Trophoblast cell (in vitro differentiated cells and primary cell): ENCODE results near the gene OBP2A.

Experiments used
- DNase-seq, 2 donors: peaks; one replicate each; pipeline ENCODE4 v3.0.0-alpha.2; 2016
- H2AFZ ChIP-seq: 2 replicates; pipeline ENCODE4 v1.6.1; 2013; ENCODE audit warnings: low read length, moderate library complexity, mild to moderate bottlenecking; ENCODE audit not compliant: insufficient read depth, poor library complexity
- H2AK5ac ChIP-seq: 2 replicates; pipeline ENCODE4 v1.6.1; 2013; ENCODE audit warnings: mild to moderate bottlenecking, low read length
- H2BK120ac ChIP-seq: 2 replicates; pipeline ENCODE4 v1.6.1; 2013; ENCODE audit warnings: low read length, mild to moderate bottlenecking, moderate library complexity; ENCODE audit not compliant: insufficient read depth, poor library complexity
- H2BK12ac ChIP-seq: 2 replicates; pipeline ENCODE4 v1.6.1; 2013; ENCODE audit warnings: mild to moderate bottlenecking, low read length, moderate library complexity
- H2BK5ac ChIP-seq: 2 replicates; pipeline ENCODE4 v1.6.1; 2013; ENCODE audit warnings: low read length, low read depth, moderate library complexity, mild to moderate bottlenecking; ENCODE audit not compliant: poor library complexity
- H3K14ac ChIP-seq: 2 replicates; pipeline ENCODE4 v1.6.1; 2013; ENCODE audit warnings: mild to moderate bottlenecking, low read length
- H3K18ac ChIP-seq: 2 replicates; pipeline ENCODE4 v1.6.1; 2013; ENCODE audit warnings: mild to moderate bottlenecking, low read length
- H3K23ac ChIP-seq: 2 replicates; pipeline ENCODE4 v1.6.1; 2013; ENCODE audit warnings: low read length
- H3K27ac ChIP-seq: 2 replicates; pipeline ENCODE4 v1.5.1; 2013; ENCODE audit warnings: low read depth, mild to moderate bottlenecking, inconsistent platforms, low read length, moderate library complexity
- H3K27me3 ChIP-seq: 2 replicates; pipeline ENCODE4 v1.6.1; 2013; ENCODE audit warnings: inconsistent platforms, mild to moderate bottlenecking, low read length, moderate library complexity; ENCODE audit not compliant: insufficient read depth
- H3K36me3 ChIP-seq, 2 experiments: 1 replicate in 1 of 2; 2 replicates in 1 of 2; pipeline ENCODE4 v1.6.1; 2013; ENCODE audit warnings: low read length in 2 of 2, mild to moderate bottlenecking in 2 of 2, moderate library complexity in 1 of 2; ENCODE audit not compliant: insufficient read depth in 2 of 2, control insufficient read depth in 1 of 2
- H3K4ac ChIP-seq: 2 replicates; pipeline ENCODE4 v1.6.1; 2013; ENCODE audit warnings: low read depth, mild to moderate bottlenecking, low read length, moderate library complexity
- H3K4me1 ChIP-seq, 2 experiments: 1 replicate in 1 of 2; 2 replicates in 1 of 2; pipeline ENCODE4 v1.6.1; 2013; ENCODE audit warnings: low read length in 2 of 2, mild to moderate bottlenecking in 2 of 2, moderate library complexity in 1 of 2; ENCODE audit not compliant: insufficient read depth in 2 of 2, control insufficient read depth in 1 of 2
- H3K4me2 ChIP-seq: 2 replicates; pipeline ENCODE4 v1.6.1; 2013; ENCODE audit warnings: inconsistent platforms, mild to moderate bottlenecking, low read length, moderate library complexity
- H3K4me3 ChIP-seq: 2 replicates; pipeline ENCODE4 v1.5.1; 2013; ENCODE audit warnings: mild to moderate bottlenecking, low read depth, low read length, inconsistent platforms
- H3K79me1 ChIP-seq: one replicate; pipeline ENCODE4 v1.6.1; 2013; ENCODE audit warnings: low read length
- H3K79me2 ChIP-seq: 2 replicates; pipeline ENCODE4 v1.6.1; 2013; ENCODE audit warnings: low read length, mild to moderate bottlenecking; ENCODE audit not compliant: control insufficient read depth, insufficient read depth, poor library complexity
- H3K9ac ChIP-seq: 2 replicates; pipeline ENCODE4 v1.6.1; 2013; ENCODE audit warnings: mild to moderate bottlenecking, low read length
- H3K9me3 ChIP-seq: 2 replicates; pipeline ENCODE4 v1.6.1; 2013; ENCODE audit warnings: low read depth, mild to moderate bottlenecking, control low read depth, inconsistent platforms, low read length; ENCODE audit not compliant: insufficient read depth
- H4K12ac ChIP-seq: 2 replicates; pipeline ENCODE4 v1.6.1; 2013; ENCODE audit warnings: low read depth, mild to moderate bottlenecking, low read length, moderate library complexity
- H4K8ac ChIP-seq: 2 replicates; pipeline ENCODE4 v1.6.1; 2013; ENCODE audit warnings: low read depth, mild to moderate bottlenecking, low read length, moderate library complexity
- H4K91ac ChIP-seq: one replicate; pipeline ENCODE4 v1.6.1; 2013; ENCODE audit warnings: low read depth, mild to moderate bottlenecking, low read length, moderate library complexity
- WGBS: extraction: QIAGEN DNeasy Blood & Tissue Kit; methylation state at CpG from one replicate; pipeline ENCODE4 v1.1.7; 2013; ENCODE audit warnings: missing lambda C conversion rate; ENCODE audit not compliant: insufficient read length, insufficient coverage; ENCODE audit errors: extremely low coverage; 5-methylcytosine and 5-hydroxymethylcytosine counted together

OBP2A gene

DNA sequence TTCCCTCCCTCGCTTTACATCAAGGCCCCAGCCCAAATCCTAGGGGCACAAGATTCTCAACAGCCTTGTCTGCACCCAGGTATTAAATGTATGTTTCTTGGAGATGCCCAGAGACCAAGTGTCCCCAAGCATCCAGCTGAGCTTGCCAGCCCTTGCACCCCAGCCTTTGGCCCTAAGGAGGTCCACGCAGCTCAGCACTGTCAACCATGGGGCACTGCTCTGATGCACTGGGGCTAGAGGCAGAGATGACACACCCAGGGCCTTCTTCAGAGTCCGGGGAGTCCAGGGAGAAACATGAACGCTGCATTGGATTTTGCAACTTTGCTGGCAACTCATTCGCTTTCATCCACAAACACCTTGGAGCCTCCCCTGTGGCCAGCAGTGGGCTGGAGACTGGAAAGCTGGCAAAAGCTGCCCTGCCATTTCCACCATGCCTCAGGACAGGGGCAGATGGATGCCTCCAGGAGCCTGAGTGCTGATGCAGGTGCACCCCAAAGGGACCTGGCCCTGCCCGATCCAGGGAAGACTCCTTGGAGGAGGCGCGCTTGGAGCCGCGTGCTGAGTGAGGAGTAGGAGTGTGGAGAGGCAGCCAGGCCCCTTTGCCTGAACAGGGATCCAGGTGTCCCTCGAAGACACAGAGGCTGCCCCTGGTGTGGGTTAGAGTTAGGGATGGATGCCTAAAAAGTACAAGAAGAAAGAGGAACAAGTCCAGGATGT is 34.9 kb downstream of the OBP2A start:
- no CpG with 5 or more reads among the region's 11 CpGs for WGBS
- DNase-seq: no peak
- no peaks in the 10 kb centered on the region for H3K79me1 ChIP-seq
- no peak overlapping the region for H3K9ac ChIP-seq
- H3K18ac ChIP-seq: no peak overlapping the region
- no peak overlapping the region for H4K12ac ChIP-seq
- H3K4me3 ChIP-seq: no peak overlapping the region
- H4K8ac ChIP-seq: no peak overlapping the region
- H2AK5ac ChIP-seq: no peak overlapping the region
- H3K9me3 ChIP-seq: peaks cover 13% of the 10 kb centered on the region
- no peak overlapping the region for H3K4ac ChIP-seq
- no peaks in the 10 kb centered on the region for H3K36me3 ChIP-seq
- no peak overlapping the region for H3K27ac ChIP-seq
- no peak overlapping the region for H3K14ac ChIP-seq
- no peak overlapping the region for H3K23ac ChIP-seq
- H3K79me2 ChIP-seq: no peaks in the 10 kb centered on the region
- H2AFZ ChIP-seq: no peak overlapping the region
- no peaks in the 10 kb centered on the region for H3K27me3 ChIP-seq
- no peak overlapping the region for H2BK120ac ChIP-seq
- no peak overlapping the region for H3K4me2 ChIP-seq
- no peak overlapping the region for H2BK12ac ChIP-seq
- no peak overlapping the region for H2BK5ac ChIP-seq
- H3K4me1 ChIP-seq: no peaks in the 10 kb centered on the region
- no peak overlapping the region for H4K91ac ChIP-seq

DNA sequence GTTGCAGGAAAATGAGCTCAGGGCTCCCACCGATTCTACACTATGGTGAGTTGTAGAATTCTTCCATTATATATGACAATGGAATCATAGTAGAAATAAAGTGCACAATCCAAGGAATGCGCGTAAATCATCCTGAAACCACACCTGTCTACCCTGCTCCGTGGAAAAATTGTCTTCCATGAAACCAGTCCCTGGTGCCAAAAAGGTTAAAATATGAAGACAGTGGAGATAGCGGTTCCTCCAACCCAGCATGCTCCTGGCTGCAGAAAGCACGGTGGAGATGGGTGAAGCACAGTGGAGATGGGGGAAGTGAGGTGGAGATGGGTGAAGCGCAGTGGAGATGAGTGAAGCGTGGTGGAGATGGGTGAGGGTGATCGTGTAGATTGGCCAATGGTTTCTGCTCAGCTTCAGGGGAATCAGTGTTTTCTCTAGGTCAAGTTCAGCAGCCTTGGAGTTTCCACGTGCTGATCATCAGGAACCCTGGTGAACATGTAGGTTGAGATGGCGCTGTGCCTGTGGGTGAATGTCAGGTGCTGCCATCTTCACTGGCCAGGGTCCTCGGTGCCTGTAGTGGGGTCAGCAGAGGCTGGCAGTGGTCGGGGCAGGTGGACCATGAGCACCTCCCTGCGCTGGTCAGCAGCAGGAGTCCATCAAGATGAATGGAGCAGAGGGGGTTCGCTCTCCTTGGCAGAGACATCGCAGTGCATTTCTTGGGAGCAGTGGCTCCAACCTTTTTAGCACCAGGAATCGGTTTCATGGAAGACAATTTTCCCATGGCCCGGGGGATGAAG is 35.9 kb downstream of the OBP2A start:
- Histone ChIP-seq H2AK5ac (no peak overlapping the region), H4K91ac (no peak overlapping the region), H4K8ac (no peak overlapping the region), H3K36me3 (no peaks in the 10 kb centered on the region), H3K4ac (no peak overlapping the region), H3K79me1 (no peaks in the 10 kb centered on the region), H3K79me2 (no peaks in the 10 kb centered on the region), H3K4me3 (peak overlapping the region; percentile 49), H2BK5ac (no peak overlapping the region), H3K9me3 (peaks cover 12% of the 10 kb centered on the region), H2BK12ac (no peak overlapping the region), H4K12ac (no peak overlapping the region), H3K4me2 (no peak overlapping the region), H2BK120ac (no peak overlapping the region), H2AFZ (no peak overlapping the region), H3K23ac (peak overlapping the region; percentile 27), H3K9ac (no peak overlapping the region), H3K27ac (no peak overlapping the region), H3K27me3 (no peaks in the 10 kb centered on the region), H3K18ac (no peak overlapping the region), H3K14ac (no peak overlapping the region), H3K4me1 (peaks cover 0 to under 1% of the 10 kb centered on the region in 2 experiments)
- DNase-seq: no peak
- 100% methylated on average over 3 of the region's 18 CpGs for WGBS

DNA sequence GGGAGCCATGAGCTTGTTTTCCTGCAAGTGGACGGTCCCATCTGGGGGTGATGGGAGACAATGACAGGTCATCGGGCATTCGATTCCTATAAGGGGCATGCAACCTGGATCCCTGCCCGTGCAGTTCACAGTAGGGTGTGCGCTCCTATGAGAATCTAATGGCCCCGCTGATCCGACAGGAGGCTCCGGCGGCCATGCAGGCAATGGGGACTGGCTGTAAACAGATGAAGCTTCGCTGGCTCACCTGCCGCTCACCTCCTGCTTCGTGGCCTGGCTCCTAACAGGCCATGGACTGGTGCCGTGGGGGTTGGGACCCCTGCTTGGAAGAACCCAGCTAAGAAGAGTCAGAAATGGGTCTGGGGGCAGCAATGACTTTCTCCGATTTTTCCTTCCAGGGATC is 36.6 kb downstream of the OBP2A start:
- no peaks in the 10 kb centered on the region for H3K27me3 ChIP-seq
- H3K9me3 ChIP-seq: peaks cover 12% of the 10 kb centered on the region
- peaks cover 0 to 2% of the 10 kb centered on the region in 2 experiments for H3K4me1 ChIP-seq
- H3K4me3 ChIP-seq: no peak overlapping the region
- H3K14ac ChIP-seq: no peak overlapping the region
- H2AFZ ChIP-seq: no peak overlapping the region
- no peak overlapping the region for H3K9ac ChIP-seq
- no peak overlapping the region for H4K12ac ChIP-seq
- H3K4ac ChIP-seq: no peak overlapping the region
- no peak overlapping the region for H2BK5ac ChIP-seq
- no peak overlapping the region for H3K27ac ChIP-seq
- no peaks in the 10 kb centered on the region for H3K36me3 ChIP-seq
- H3K79me2 ChIP-seq: no peaks in the 10 kb centered on the region
- H4K91ac ChIP-seq: no peak overlapping the region
- no peak for DNase-seq
- H3K23ac ChIP-seq: no peak overlapping the region
- H3K18ac ChIP-seq: no peak overlapping the region
- H2BK120ac ChIP-seq: no peak overlapping the region
- H4K8ac ChIP-seq: no peak overlapping the region
- H2BK12ac ChIP-seq: no peak overlapping the region
- no peaks in the 10 kb centered on the region for H3K79me1 ChIP-seq
- no peak overlapping the region for H3K4me2 ChIP-seq
- no CpG with 5 or more reads among the region's 14 CpGs for WGBS
- H2AK5ac ChIP-seq: no peak overlapping the region

DNA sequence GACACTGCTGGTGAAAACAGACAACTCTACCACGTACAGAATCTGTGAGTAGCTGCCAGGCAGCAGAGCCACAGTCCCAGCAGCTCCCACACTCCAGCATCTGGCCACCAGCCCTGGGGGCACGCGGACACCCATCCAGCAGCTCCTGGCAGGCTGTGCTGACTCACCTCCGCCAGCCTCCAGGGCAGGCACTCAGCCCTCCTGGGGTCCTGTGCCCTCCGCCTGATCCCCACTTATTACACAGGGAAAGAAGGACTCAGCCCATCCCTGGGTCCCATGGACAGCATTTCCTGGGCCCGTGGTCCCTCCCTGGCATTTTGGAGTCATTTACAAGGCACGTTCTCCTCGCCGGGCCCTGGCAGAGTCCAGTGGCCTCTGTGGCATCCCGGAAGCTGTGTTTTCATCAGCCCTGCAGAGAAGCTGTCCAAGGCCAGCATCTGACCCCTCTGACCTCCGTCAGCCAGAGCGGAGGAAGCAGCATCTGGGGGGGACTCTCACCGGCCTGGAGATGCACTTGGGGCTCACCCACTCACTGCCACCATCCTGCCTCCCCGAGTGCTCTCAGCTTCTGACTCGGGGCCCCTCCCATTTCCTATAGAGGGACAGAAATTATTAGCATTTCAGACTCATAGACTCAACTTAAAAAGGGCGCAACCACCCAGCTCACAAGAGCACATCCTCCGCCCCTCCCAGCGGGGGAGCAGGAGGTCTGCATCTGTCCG is 37.2 kb downstream of the OBP2A start:
- Histone ChIP-seq H3K79me2 (no peaks in the 10 kb centered on the region), H3K14ac (no peak overlapping the region), H4K8ac (no peak overlapping the region), H4K12ac (no peak overlapping the region), H3K4me2 (no peak overlapping the region), H3K36me3 (no peaks in the 10 kb centered on the region), H2BK5ac (no peak overlapping the region), H2BK12ac (no peak overlapping the region), H3K18ac (no peak overlapping the region), H3K9me3 (peaks cover 12% of the 10 kb centered on the region), H2AK5ac (no peak overlapping the region), H4K91ac (no peak overlapping the region), H2AFZ (no peak overlapping the region), H3K27ac (no peak overlapping the region), H3K23ac (no peak overlapping the region), H3K9ac (no peak overlapping the region), H3K4me1 (peaks cover 0 to 2% of the 10 kb centered on the region in 2 experiments), H3K4me3 (no peak overlapping the region), H3K4ac (no peak overlapping the region), H2BK120ac (no peak overlapping the region), H3K79me1 (no peaks in the 10 kb centered on the region), H3K27me3 (no peaks in the 10 kb centered on the region)
- DNase-seq: no peak
- WGBS: no CpG with 5 or more reads among the region's 19 CpGs
